NCI-H1105 (cell line): Measurements from ENCODE around the gene SEC14L1.
"Not testable (repeated sequence)": the region's sequence is repeated elsewhere in the genome, so short reads cannot be mapped to it uniquely, and the experiment has no call there.

Experiments
- DNase-seq: peaks from one replicate; lab custom pipeline; 2025; lab: John Stamatoyannopoulos, UW

Gene SEC14L1

DNA sequence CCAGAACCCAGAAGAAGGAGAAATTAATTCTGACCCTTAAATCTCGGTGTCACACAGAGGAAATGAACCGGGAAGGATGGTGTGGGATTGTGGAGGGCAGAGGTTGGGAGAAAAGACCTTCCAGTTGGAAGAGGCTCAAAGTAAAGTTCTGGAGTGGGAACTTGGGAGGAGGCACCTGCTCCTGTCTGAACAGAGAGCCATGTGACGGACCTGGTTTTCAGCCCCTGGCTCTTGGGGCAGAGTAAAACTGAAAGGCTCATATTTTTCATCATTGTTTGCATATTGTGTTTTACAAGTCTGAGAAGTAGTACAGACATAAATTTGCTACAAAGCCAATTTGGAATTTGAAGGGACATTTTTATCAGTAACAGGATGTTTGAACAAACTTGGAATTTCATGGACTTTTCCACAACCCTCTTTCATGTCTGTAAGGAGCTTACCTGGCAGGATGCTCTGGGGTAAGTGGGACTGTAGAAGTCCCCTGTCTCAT is 24.4 kb upstream of the SEC14L1 start:
- DNase-seq, result no peak

DNA sequence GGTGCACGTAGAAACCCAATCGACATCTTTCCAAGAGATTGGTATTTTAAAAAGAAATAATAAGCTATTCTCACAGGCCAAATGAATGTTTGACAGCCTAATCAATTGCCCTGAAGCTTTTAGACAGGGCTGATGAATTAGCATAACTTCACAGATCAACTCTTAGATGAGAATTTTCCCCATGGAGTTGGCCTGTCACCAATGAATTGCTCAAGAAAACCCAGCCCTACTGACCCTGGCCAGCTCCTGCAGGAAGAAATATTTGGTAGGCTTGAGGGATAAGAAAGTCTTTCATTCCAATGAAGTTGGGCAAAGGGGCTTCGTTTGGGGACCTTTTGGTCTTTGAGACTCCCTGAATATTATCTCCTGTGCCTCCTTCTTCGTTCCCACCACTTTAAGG is 23.4 kb upstream of the SEC14L1 start:
- DNase-seq, result no peak

DNA sequence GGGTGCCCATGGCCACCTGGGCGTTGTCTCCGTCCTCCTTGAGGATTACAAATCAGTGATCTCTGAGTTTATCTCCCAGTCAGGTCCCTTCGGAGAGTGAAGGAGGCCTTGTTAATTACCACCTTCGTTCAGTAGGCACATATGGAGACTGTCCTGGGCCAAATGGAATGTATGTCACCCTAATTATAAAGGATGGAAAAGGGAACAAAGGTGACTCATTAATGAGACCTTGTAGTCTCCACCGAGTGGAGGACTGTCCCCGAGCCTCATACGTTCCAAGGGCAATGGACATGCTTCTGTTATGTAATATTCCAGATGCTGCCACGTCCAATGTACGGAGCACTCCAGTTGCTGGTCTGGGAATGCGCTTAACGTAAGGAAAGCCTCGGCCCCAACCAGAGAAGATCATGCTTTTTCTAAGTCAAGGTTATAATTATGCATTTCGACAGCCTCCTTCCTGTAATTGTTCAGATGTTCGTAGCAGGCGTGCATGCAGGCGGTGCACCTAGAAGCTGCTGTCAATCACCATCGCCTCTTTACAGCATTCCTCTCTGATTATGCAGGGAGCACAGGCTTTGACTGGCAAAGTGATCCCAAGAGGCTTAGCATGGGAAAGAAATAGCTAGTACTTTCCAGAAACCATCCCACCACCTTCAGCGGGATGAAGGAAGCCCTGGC is 22.4 kb upstream of the SEC14L1 start:
- DNase-seq, result no peak

GRCh38 chr17:77119668-77120301 is 21.0 kb upstream of the SEC14L1 start:
- DNase-seq, result no peak

- no peak for DNase-seq
Measured at GRCh38 chr17:77120868-77121267, 19.9 kb upstream of the SEC14L1 start.

GRCh38 chr17:77124192-77124889 is 16.4 kb upstream of the SEC14L1 start:
- DNase-seq, result no peak

DNA sequence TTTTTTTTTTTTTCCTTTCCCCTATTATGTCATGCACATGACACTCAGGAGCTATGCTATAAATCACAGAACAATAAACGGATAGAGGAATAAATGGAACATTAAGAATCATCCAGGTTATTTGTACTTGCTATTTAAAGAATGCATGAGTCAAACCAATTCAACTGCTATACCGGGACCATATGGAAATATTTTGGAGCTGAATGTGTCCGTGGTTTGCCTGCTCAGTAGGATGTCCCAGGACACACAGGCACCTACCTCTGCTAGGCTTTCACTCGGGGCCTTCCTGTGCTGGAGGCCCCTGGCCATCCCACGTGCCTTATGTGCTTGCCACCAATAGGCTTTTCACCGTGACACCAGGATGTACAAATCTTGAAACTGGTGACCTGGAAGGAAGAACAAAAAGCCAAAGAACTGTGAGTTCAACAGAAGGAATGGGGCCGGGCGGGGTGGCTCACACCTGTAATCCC is 15.3 kb upstream of the SEC14L1 start:
- DNase-seq, result no peak

- peak; percentile 86 for DNase-seq
Measured at GRCh38 chr17:77126519-77126918, 14.2 kb upstream of the SEC14L1 start.

- DNase-seq, result no peak
Measured at GRCh38 chr17:77127735-77128361, 12.9 kb upstream of the SEC14L1 start.

DNA sequence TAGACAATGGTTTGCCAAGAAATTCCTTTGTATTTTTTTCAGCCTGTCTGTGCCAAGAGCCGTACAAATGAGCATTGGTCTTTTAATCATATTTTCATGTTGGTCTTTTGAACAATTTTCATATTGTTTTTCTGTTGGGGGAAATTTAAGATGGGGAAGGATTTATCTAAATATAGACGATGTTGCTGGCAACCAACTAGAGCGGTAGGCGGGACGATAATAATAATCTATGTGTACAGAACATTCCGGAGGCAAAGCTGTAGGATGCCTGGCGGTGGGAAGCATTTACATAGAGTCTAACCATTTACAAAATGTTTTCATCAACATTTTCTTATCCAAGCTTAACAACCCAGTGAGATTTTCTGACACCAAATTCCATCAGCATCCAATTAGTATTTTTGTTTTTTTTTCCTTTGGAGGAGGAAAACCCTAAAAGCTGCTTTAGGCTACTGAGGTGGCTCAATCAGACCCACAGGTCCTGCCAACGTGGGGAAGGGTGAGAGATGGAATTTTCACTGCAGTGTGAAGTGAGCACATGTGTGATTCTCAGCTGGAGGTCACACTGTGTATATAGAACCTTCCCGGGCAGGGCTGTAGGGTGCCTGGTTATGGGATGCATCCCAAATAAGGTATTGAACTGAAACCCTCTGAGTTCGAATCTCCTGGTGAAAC is 11.7 kb upstream of the SEC14L1 start:
- no peak for DNase-seq

GRCh38 chr17:77129568-77130301 is 11.0 kb upstream of the SEC14L1 start:
- no peak for DNase-seq

- DNase-seq, result no peak
Measured at GRCh38 chr17:77130525-77130924, 10.2 kb upstream of the SEC14L1 start.

- DNase-seq, result no peak
Measured at GRCh38 chr17:77131904-77132303, 8.9 kb upstream of the SEC14L1 start.

DNA sequence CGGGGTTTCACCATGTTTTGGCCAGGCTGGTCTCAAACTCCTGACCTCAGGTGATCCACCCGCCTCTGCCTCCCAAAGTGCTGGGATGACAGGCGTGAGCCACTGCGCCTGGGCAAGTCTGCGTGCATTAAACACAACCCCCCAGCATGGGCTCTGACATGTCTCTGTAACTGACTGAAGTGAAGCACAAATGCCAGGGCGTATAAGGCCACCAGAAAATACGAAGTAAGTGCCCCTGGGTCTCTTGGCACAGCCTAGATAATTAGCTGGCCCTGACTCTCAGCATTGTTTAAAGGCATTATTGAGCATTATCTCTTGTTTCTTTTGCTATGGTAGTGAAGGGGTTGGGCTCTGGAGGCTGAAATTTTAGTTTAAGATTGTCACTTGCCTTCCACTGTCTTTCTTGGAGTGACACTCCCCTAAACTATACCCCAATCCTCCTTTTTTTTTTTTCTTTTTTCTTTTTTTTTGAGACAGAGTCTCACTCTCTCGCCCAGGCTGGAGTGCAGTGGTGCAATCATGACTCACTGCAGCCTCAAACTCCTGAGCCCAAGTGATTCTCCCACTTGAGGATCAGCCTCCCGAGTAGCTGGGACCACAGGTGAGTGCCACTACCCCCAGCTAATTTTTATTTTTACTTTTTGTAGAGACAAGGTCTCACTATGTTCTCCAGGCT is 8.2 kb upstream of the SEC14L1 start:
- DNase-seq, result no peak

DNA sequence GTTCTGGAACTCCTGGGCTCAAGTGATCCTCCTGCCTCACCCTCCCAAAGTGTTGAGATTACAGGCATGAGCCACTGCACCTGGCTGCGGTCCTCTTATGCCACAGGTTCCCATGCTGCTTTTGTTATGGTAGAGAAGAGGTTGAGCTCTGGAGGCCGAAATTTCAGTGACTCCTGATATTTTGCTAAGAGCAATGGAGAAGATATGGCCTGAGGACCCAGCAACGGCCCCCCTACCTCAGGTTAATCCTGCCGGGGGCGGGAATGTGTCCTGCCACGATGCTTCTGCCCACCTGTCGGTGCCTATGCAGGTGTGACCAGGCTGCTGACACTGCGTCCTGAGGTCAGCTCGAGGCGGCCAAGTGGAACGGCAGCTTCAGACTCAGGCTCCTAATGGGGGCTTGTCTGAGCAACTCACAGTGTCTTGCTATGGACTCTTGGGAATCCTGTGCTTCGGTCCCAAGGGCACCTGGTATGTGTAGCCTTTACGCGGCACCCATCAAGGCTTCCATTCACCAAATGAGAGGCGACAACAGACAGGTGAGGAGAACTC is 7.6 kb upstream of the SEC14L1 start:
- DNase-seq, result no peak

- no peak for DNase-seq
Measured at GRCh38 chr17:77136420-77136767, 4.4 kb upstream of the SEC14L1 start.

GRCh38 chr17:77137111-77137510 is 3.7 kb upstream of the SEC14L1 start:
- no peak for DNase-seq

DNA sequence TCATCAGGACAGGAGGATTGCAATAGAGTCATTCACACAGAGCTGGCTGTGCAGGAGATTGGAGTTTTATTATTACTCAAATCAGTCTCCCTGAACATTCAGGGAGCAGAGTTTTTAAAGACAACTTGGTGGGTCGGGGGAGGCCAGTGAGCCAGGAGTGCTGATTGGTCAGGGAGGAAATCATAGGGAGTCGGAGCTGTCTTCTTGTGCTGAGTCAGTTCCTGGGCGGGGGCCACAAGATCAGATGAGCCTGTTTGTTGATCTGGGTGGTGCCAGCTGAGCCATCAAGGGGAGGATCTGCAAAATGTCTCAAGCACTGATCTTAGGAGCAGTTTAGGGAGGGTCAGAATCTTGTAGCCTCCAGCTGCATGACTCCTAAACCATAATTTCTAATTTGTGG is 2.9 kb upstream of the SEC14L1 start:
- not testable (repeated sequence) for DNase-seq

GRCh38 chr17:77140166-77140877 is 447 bp upstream of the SEC14L1 start:
- DNase-seq, result peak; percentile 93
